Testis (tissue), 3 donors: Measurements from ENCODE around the gene SYNE1. TPM values are rescaled to one million over a fixed set of nuclear protein-coding genes. Genes with fewer than 3 reads are reported as not detected.

ENCODE experiments used
- DNase-seq: peaks from one replicate; pipeline ENCODE4 v3.0.0-alpha.2; 2019
- H3K27ac ChIP-seq, 2 donors: fragments of 200-600 bp; sonication (generic); one replicate each; pipeline ENCODE4 v1.5.1; 2019
- H3K27me3 ChIP-seq: fragments of 200-600 bp; sonication (generic); one replicate; pipeline ENCODE4 v1.5.1; 2019
- H3K36me3 ChIP-seq: fragments of 200-600 bp; sonication (generic); one replicate; pipeline ENCODE4 v1.5.1; 2017; ENCODE audit warnings: low read depth; ENCODE audit errors: missing control alignments
- H3K4me1 ChIP-seq: fragments of 200-600 bp; sonication (generic); one replicate; pipeline ENCODE4 v1.5.1; 2019
- H3K4me3 ChIP-seq, 2 donors: fragments of 200-600 bp; sonication (generic); one replicate each; pipeline ENCODE4 v1.5.1; 2017 to 2019
- H3K9me3 ChIP-seq: fragments of 200-600 bp; sonication (generic); one replicate; pipeline ENCODE4 v1.5.1; 2017
- POLR2A ChIP-seq: fragments of 450-650 bp; IDR thresholded peaks from one replicate; pipeline ENCODE4 v1.6.1; 2017; ENCODE audit warnings: antibody characterized with exemption, mild to moderate bottlenecking, moderate library complexity
- WGBS, 2 donors: methylation state at CpG; one replicate each; pipeline ENCODE4 v1.1.5; 2018; 5-methylcytosine and 5-hydroxymethylcytosine counted together
- intact Hi-C: fragments of 100-400 bp; cut with DNase I; formaldehyde crosslinking; loops from one replicate; pipeline ENCODE4 v1.15.1; 2023; ENCODE audit warnings: low total_unique reads
- polyA plus RNA-seq: library from polyadenylated mRNA; stranded (reverse); fragments of 350-450 nt; fragmentation: Illumina TruSeq; extraction: RNeasy Lipid Tissue Mini Kit (QIAGEN cat#74804); gene quantifications from one replicate; pipeline ENCODE4 v1.2.3, GENCODE V29; 2014; ENCODE audit warnings: low read depth, low replicate concordance; ENCODE audit not compliant: insufficient read depth
- total RNA-seq, 2 donors: library from RNA; depleted of rRNA; stranded (reverse); fragments of >200 nt; gene quantifications; one replicate each; pipeline ENCODE4 v1.2.3, GENCODE V29; 2016
- TF ChIP-seq, protein P1 (sequence below), 3 experiments: fragments of 450-650 bp in 2 of 3; fragments of 200-600 bp in 1 of 3; sonication (generic) in 1 of 3; IDR thresholded peaks; one replicate each; pipeline ENCODE4 v1.5.1; 2016 to 2019; ENCODE audit warnings: antibody characterized with exemption in 3 of 3, mild to moderate bottlenecking in 2 of 3, moderate library complexity in 1 of 3

Gene SYNE1
- total and polyA plus RNA-seq, 3 donors from 2014 or later, result 57.2 to 255 (median 228) TPM

DNA sequence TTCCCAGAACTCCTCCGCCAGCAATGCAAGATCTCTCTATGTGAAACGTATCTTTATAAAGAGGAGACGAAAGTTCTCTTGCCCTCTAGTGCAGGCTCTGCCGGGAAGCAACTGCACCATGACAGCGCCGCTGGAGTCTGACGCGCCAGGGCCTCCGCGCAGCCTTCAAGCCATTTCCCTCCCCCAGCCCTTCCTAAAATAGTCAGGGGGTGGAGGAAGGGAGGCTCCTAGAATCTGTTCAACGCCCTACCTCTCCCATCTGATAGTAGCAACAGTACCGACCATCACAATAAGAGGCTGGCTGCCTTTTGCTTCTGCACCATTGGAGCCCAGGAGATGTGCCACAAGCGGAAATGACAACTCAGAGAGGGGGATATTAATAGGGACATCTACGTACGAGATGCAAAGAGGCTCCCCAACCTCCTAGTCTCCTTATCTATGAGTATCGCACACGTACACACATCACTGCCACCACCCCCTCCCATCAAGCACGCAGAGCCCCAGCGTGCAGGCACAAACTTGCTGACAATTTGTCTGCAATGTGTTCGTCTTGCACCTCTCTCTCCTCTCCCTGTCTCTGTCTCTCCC is 1.0 kb downstream of the SYNE1 start:
- no peaks in the 10 kb centered on the region for H3K9me3 ChIP-seq
- intact Hi-C loops, result no loop called here

DNA sequence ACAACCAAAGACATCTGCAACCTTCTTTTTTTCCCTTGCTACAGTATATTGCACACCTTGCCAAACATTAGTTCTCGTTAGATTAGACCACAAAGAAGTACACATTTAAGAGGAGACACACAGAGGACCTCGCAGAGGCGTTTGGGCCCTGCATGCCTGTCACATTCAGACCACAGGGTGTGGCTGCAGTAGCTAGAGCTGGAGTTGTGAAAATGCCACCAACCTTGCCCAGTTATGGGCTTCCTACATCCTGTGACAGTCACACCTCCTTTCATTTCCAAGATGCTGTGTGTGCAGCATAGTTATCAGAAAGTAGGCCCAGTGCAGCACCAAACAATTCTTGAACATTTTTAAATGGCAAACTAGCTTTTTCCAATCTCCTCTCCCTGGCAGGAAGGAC is 2.4 kb downstream of the SYNE1 start:
- H3K4me3 ChIP-seq, result no peak overlapping the region
- H3K36me3 ChIP-seq, result no peaks in the 10 kb centered on the region
- TF ChIP-seq, protein P1, sequence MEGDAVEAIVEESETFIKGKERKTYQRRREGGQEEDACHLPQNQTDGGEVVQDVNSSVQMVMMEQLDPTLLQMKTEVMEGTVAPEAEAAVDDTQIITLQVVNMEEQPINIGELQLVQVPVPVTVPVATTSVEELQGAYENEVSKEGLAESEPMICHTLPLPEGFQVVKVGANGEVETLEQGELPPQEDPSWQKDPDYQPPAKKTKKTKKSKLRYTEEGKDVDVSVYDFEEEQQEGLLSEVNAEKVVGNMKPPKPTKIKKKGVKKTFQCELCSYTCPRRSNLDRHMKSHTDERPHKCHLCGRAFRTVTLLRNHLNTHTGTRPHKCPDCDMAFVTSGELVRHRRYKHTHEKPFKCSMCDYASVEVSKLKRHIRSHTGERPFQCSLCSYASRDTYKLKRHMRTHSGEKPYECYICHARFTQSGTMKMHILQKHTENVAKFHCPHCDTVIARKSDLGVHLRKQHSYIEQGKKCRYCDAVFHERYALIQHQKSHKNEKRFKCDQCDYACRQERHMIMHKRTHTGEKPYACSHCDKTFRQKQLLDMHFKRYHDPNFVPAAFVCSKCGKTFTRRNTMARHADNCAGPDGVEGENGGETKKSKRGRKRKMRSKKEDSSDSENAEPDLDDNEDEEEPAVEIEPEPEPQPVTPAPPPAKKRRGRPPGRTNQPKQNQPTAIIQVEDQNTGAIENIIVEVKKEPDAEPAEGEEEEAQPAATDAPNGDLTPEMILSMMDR (IDR thresholded peaks at IDR 0.05), result no peak
- no peak for TF ChIP-seq POLR2A
- H3K27ac ChIP-seq, result peak overlapping the region in 1 of 2 donors; percentile 7
- no peaks in the 10 kb centered on the region for H3K27me3 ChIP-seq
- DNase-seq, result peak; percentile 23
- no peaks in the 10 kb centered on the region for H3K9me3 ChIP-seq
- intact Hi-C loops, result no loop called here
- 58 to 75% methylated on average over 3 of the region's 3 CpGs for WGBS, 2 donors
- H3K4me1 ChIP-seq, result no peaks in the 10 kb centered on the region

More for the DNA sequence above, 1.0 kb downstream of the SYNE1 start:
- H3K27me3 ChIP-seq, result no peaks in the 10 kb centered on the region
- peak overlapping the region; percentile 57 to 68 for H3K4me3 ChIP-seq
- no peak for TF ChIP-seq POLR2A
- TF ChIP-seq, protein P1 (IDR thresholded peaks at IDR 0.05), result no peak
- 1% methylated on average over 16 to 20 of the region's 20 CpGs for WGBS, 2 donors
- H3K27ac ChIP-seq, result peak overlapping the region; percentile 67
- no peaks in the 10 kb centered on the region for H3K4me1 ChIP-seq
- H3K36me3 ChIP-seq, result no peaks in the 10 kb centered on the region
- peak; percentile 64 for DNase-seq

DNA sequence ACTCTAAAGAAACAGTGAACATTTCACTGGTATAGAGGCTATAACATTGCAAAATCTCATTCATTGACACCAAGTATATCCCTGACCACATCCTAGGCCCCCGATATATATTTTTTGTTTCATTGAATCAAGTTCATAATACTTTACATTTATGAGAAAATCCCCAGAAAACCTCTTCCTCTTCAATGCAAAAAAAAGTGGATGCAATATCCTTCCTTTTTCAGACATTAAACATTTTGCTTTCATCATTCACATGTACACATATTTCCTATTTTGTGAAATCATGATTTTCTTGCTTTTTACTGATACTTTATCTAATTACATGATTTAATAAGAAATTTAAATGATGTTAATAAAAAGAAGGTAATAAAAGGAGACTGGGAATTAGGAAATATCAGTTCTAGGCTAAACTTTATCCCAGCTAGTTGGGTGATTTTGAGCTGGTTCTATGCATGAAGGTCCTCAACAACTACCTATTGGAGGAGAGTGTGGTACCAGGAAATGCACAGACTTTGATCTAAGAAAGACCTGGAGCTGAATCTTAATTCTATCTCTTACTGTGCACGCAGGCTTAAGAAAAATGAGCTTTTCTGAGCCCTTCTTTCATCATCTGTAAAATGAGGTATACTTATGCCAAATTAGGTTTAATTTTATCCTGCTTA is 4.9 kb downstream of the SYNE1 start:
- Histone ChIP-seq H3K9me3 (no peaks in the 10 kb centered on the region), H3K36me3 (no peaks in the 10 kb centered on the region), H3K4me3 (no peak overlapping the region), H3K27ac (no peak overlapping the region), H3K27me3 (no peaks in the 10 kb centered on the region), H3K4me1 (no peaks in the 10 kb centered on the region)
- no peak for DNase-seq
- intact Hi-C loops, result no loop called here
- no peak for TF ChIP-seq POLR2A
- TF ChIP-seq, protein P1 (IDR thresholded peaks at IDR 0.05), result no peak
- 94 to 97% methylated on average over 2 of the region's 2 CpGs for WGBS, 2 donors

DNA sequence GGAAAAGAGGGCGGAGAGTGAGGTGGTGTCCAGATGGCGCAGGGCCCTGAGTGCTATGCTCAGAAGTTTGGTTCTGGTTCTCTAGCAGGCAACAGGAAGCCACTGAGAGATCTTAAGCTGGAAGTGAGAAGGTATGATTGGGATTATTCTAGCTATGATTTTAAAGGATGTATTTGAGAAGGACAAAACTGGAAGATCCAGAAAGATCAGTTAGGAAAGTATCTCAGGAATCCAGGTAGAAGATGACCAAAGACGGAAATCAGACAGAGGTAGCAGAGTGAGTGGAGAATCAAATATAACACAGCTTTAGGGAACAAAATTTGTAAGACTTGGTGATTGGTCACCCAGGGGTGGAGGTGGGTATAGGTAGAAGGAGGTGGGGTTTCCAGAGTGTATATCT is 5.8 kb downstream of the SYNE1 start:
- no peak overlapping the region for H3K27ac ChIP-seq
- 95 to 98% methylated on average over 3 of the region's 3 CpGs for WGBS, 2 donors
- H3K9me3 ChIP-seq, result no peaks in the 10 kb centered on the region
- intact Hi-C loops, result no loop called here
- no peaks in the 10 kb centered on the region for H3K36me3 ChIP-seq
- no peaks in the 10 kb centered on the region for H3K4me1 ChIP-seq
- TF ChIP-seq, protein P1 (IDR thresholded peaks at IDR 0.05), result no peak
- TF ChIP-seq POLR2A, result no peak
- DNase-seq, result no peak
- no peaks in the 10 kb centered on the region for H3K27me3 ChIP-seq
- H3K4me3 ChIP-seq, result no peak overlapping the region

DNA sequence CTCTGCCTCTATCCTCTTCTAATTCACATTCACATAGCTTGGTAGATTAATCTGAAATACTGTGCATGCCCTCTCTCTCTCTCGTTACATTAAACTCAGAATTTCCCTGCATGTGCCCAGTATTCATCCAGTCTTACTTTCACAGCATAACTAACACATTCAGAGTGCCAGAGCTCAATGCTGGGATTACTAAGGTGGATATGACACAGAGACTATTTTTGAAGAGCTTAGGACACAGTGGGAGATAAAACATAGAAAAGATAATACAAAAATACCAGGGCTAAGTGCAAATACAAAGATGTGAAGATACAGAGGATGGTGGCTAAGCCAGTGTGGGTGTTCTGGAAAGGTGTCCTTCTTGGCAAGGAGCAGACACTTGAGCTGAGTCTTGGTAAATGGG is 6.3 kb downstream of the SYNE1 start:
- intact Hi-C loops, result no loop called here
- TF ChIP-seq, protein P1 (IDR thresholded peaks at IDR 0.05), result no peak
- no peak for TF ChIP-seq POLR2A
- H3K4me3 ChIP-seq, result no peak overlapping the region
- no peaks in the 10 kb centered on the region for H3K4me1 ChIP-seq
- no peaks in the 10 kb centered on the region for H3K36me3 ChIP-seq
- H3K9me3 ChIP-seq, result no peaks in the 10 kb centered on the region
- no peak overlapping the region for H3K27ac ChIP-seq
- DNase-seq, result no peak
- WGBS, 2 donors, result 81 to 82% methylated on average over 1 of the region's 1 CpG
- H3K27me3 ChIP-seq, result no peaks in the 10 kb centered on the region
